Astrocyte (in vitro differentiated cells and primary cell): ENCODE measurements around the gene PCSK1N. TPM values are rescaled to one million over a fixed set of nuclear protein-coding genes. Genes with fewer than 3 reads are reported as not detected.

ENCODE experiments used
- DNase-seq: peaks from one replicate; pipeline ENCODE4 v3.0.0-alpha.2; 2010; ENCODE audit warnings: low read depth
- FAIRE-seq: peaks from 2 replicates; lab custom pipeline; 2011; peaks lifted over from hg19 to GRCh38; lab: Jason Lieb, UNC
- H2AFZ ChIP-seq: 2 replicates; pipeline ENCODE4 v1.6.0; 2012; ENCODE audit warnings: low read depth, low read length, inconsistent platforms
- H3K27ac ChIP-seq: 2 replicates; pipeline ENCODE4 v1.5.1; 2011; ENCODE audit warnings: low read depth, low read length, inconsistent platforms
- H3K27me3 ChIP-seq: 2 replicates; pipeline ENCODE4 v1.6.0; 2011; ENCODE audit warnings: low read length, inconsistent platforms; ENCODE audit not compliant: insufficient read depth
- H3K36me3 ChIP-seq: 2 replicates; pipeline ENCODE4 v1.5.1; 2011; ENCODE audit warnings: low read length, inconsistent platforms; ENCODE audit not compliant: insufficient read depth
- H3K4me1 ChIP-seq: 2 replicates; pipeline ENCODE4 v1.5.1; 2011; ENCODE audit warnings: low read length, inconsistent platforms; ENCODE audit not compliant: insufficient read depth
- H3K4me2 ChIP-seq: 2 replicates; pipeline ENCODE4 v1.6.0; 2012; ENCODE audit warnings: low read length, inconsistent platforms
- H3K4me3 ChIP-seq: 2 replicates; pipeline ENCODE4 v1.5.1; 2011; ENCODE audit warnings: low read depth, mild to moderate bottlenecking, low read length, inconsistent platforms; ENCODE audit not compliant: insufficient read depth
- H3K79me2 ChIP-seq: 2 replicates; pipeline ENCODE4 v1.6.0; 2012; ENCODE audit warnings: mild to moderate bottlenecking, low read length, inconsistent platforms; ENCODE audit not compliant: insufficient read depth
- H3K9ac ChIP-seq: 2 replicates; pipeline ENCODE4 v1.6.0; 2012; ENCODE audit warnings: mild to moderate bottlenecking, low read length, inconsistent platforms
- H3K9me3 ChIP-seq: 2 replicates; pipeline ENCODE4 v1.5.1; 2012; ENCODE audit warnings: low read depth, mild to moderate bottlenecking, low read length, inconsistent platforms; ENCODE audit not compliant: insufficient read depth
- H4K20me1 ChIP-seq: 2 replicates; pipeline ENCODE4 v1.6.0; 2012; ENCODE audit warnings: low read length, inconsistent platforms; ENCODE audit not compliant: insufficient read depth
- H3K27ac Mint-ChIP-seq: one replicate; pipeline ENCODE4 v1.8.0; 2021; ENCODE audit warnings: mild to moderate bottlenecking, mixed read lengths; ENCODE audit not compliant: unreplicated experiment
- H3K27me3 Mint-ChIP-seq: one replicate; pipeline ENCODE4 v1.8.0; 2021; ENCODE audit warnings: low read depth, mixed read lengths; ENCODE audit not compliant: unreplicated experiment
- H3K36me3 Mint-ChIP-seq: one replicate; pipeline ENCODE4 v1.8.0; 2021; ENCODE audit warnings: low read depth, mixed read lengths; ENCODE audit not compliant: unreplicated experiment
- H3K4me1 Mint-ChIP-seq: one replicate; pipeline ENCODE4 v1.8.0; 2021; ENCODE audit warnings: low read depth, mixed read lengths; ENCODE audit not compliant: unreplicated experiment
- H3K4me3 Mint-ChIP-seq: one replicate; pipeline ENCODE4 v1.8.0; 2021; ENCODE audit warnings: mild to moderate bottlenecking, moderate library complexity, mixed read lengths; ENCODE audit not compliant: unreplicated experiment
- H3K9me3 Mint-ChIP-seq: one replicate; pipeline ENCODE4 v1.8.0; 2021; ENCODE audit warnings: mild to moderate bottlenecking, mixed read lengths; ENCODE audit not compliant: unreplicated experiment
- CTCF ChIP-seq: IDR thresholded peaks from 2 replicates; pipeline ENCODE4 v1.5.1; 2011; ENCODE audit warnings: low read depth, mild to moderate bottlenecking, inconsistent platforms, low read length, moderate library complexity; ENCODE audit not compliant: insufficient read depth
- EZH2 ChIP-seq: IDR thresholded peaks from 2 replicates; pipeline ENCODE4 v1.6.1; 2012; ENCODE audit warnings: mild to moderate bottlenecking, low read length, inconsistent platforms; ENCODE audit not compliant: insufficient read depth
- total RNA-seq: library from RNA; stranded (reverse); gene quantifications from 2 replicates; pipeline ENCODE4 v1.2.1, GENCODE V29; 2021

Gene PCSK1N
- total RNA-seq, 1 donor from 2014 or later: 62.0 TPM

- Histone ChIP-seq H3K27me3 (no peaks in the 10 kb centered on the region), H3K4me3 (no peak overlapping the region), H3K4me2 (no peak overlapping the region), H3K79me2 (no peaks in the 10 kb centered on the region), H3K4me1 (peaks cover 20% of the 10 kb centered on the region), H3K9ac (no peak overlapping the region), H3K36me3 (no peaks in the 10 kb centered on the region), H3K27ac (no peak overlapping the region), H3K9me3 (no peaks in the 10 kb centered on the region), H2AFZ (no peak overlapping the region), H4K20me1 (no peaks in the 10 kb centered on the region)
- H3K36me3 Mint-ChIP-seq: no peaks in the 10 kb centered on the region
- no peaks in the 10 kb centered on the region for H3K9me3 Mint-ChIP-seq
- no peaks in the 10 kb centered on the region for H3K27me3 Mint-ChIP-seq
- TF ChIP-seq CTCF (no peak), EZH2 (no peak)
- no peak overlapping the region for H3K4me3 Mint-ChIP-seq
- no peak overlapping the region for H3K27ac Mint-ChIP-seq
- H3K4me1 Mint-ChIP-seq: peaks cover 13% of the 10 kb centered on the region
- DNase-seq: no peak
- FAIRE-seq: no peak
Measured at GRCh38 chrX:48798318-48798717, 37.1 kb downstream of the PCSK1N start.

GRCh38 chrX:48794911-48795515, 40.4 kb downstream of the PCSK1N start:
- no peaks in the 10 kb centered on the region for H3K36me3 Mint-ChIP-seq
- H3K27ac Mint-ChIP-seq: no peak overlapping the region
- Histone ChIP-seq H2AFZ (peak overlapping the region; percentile 34), H3K79me2 (no peaks in the 10 kb centered on the region), H3K36me3 (no peaks in the 10 kb centered on the region), H3K27me3 (no peaks in the 10 kb centered on the region), H3K9ac (no peak overlapping the region), H3K4me1 (peaks cover 9% of the 10 kb centered on the region), H3K4me2 (peak overlapping the region; percentile 36), H3K4me3 (no peak overlapping the region), H3K27ac (no peak overlapping the region), H3K9me3 (no peaks in the 10 kb centered on the region), H4K20me1 (no peaks in the 10 kb centered on the region)
- H3K27me3 Mint-ChIP-seq: peaks cover 3% of the 10 kb centered on the region
- H3K9me3 Mint-ChIP-seq: no peaks in the 10 kb centered on the region
- FAIRE-seq: peak; percentile 26
- TF ChIP-seq CTCF (no peak), EZH2 (no peak)
- peak; percentile 54 for DNase-seq
- no peak overlapping the region for H3K4me3 Mint-ChIP-seq
- H3K4me1 Mint-ChIP-seq: peaks cover 10% of the 10 kb centered on the region

- Mint-ChIP-seq H3K27ac (peak overlapping the region; percentile 77), H3K27me3 (peaks cover 4% of the 10 kb centered on the region), H3K4me3 (no peak overlapping the region), H3K36me3 (no peaks in the 10 kb centered on the region), H3K9me3 (no peaks in the 10 kb centered on the region), H3K4me1 (peaks cover 10% of the 10 kb centered on the region)
- H3K79me2 ChIP-seq: no peaks in the 10 kb centered on the region
- H3K9ac ChIP-seq: no peak overlapping the region
- no peak overlapping the region for H3K4me2 ChIP-seq
- no peaks in the 10 kb centered on the region for H4K20me1 ChIP-seq
- no peak overlapping the region for H3K4me3 ChIP-seq
- H3K27ac ChIP-seq: no peak overlapping the region
- TF ChIP-seq EZH2: no peak
- DNase-seq (no peak), FAIRE-seq (peak; percentile 17)
- H3K9me3 ChIP-seq: no peaks in the 10 kb centered on the region
- H2AFZ ChIP-seq: no peak overlapping the region
- H3K36me3 ChIP-seq: no peaks in the 10 kb centered on the region
- peaks cover 9% of the 10 kb centered on the region for H3K4me1 ChIP-seq
- no peaks in the 10 kb centered on the region for H3K27me3 ChIP-seq
Measured at GRCh38 chrX:48794340-48794910, 41.0 kb downstream of the PCSK1N start.
